ENCODE measurements around the gene CCDC192.

- TF ChIP-seq CTCF (conservative IDR thresholded peaks at IDR 0.05; ENCODE audit: low read depth, low read length) (no peak), EZH2 (IDR thresholded peaks at IDR 0.05; ENCODE audit: borderline replicate concordance, low read depth, low read length, poor library complexity, severe bottlenecking) (no peak)
These were observed 258.0 kb downstream of the CCDC192 start for GRCh38 chr5:127961006-127961762.
